Measurements from ENCODE around the gene MAP6. TPM values are rescaled to one million over a fixed set of nuclear protein-coding genes. Genes with fewer than 3 reads are reported as not detected.

MAP6 gene
- total and polyA plus RNA-seq, 9 of the 15 experiments (the other 6 are each of a cell fraction or from before 2014, with no cell fraction given), result not detected

- peak; percentile 40; the same call in 1 of the 2 replicates for TF ChIP-seq C11orf30 (IDR thresholded peaks at IDR 0.05; ENCODE audit: low read depth)
- no peak for TF ChIP-seq CREM (IDR thresholded peaks at IDR 0.05; ENCODE audit: low read depth)
- peak in 1 of 2 experiments; percentile 14 for TF ChIP-seq E2F6 (IDR thresholded peaks at IDR 0.05; ENCODE audit: borderline replicate concordance in 1 of 2, extremely low read depth in 1 of 2, insufficient read depth in 1 of 2, insufficient read length in 1 of 2, low read depth in 1 of 2, low read length in 1 of 2, poor library complexity in 1 of 2, severe bottlenecking in 1 of 2)
- TF ChIP-seq RCOR1 (IDR thresholded peaks at IDR 0.05; ENCODE audit: borderline replicate concordance in 1 of 2, low read depth in 2 of 2, low read length in 2 of 2), result peak in 1 of 2 experiments; percentile 21; a peak in 1 of 4 replicates
- TF ChIP-seq TBP (optimal IDR thresholded peaks at IDR 0.05; ENCODE audit: low read depth, low read length), result no peak
- TF ChIP-seq ZFP36 (IDR thresholded peaks at IDR 0.05; ENCODE audit: low read depth, low read length, partially characterized antibody), result peak; percentile 24
- TF ChIP-seq TARDBP (IDR thresholded peaks at IDR 0.05), result no peak
- TF ChIP-seq MAFK (IDR thresholded peaks at IDR 0.05; ENCODE audit: low read length), result 0 out of 2 replicates have a peak, but pooled peaks have one; percentile 22
- no peak for TF ChIP-seq HMBOX1 (IDR thresholded peaks at IDR 0.05)
- no peak for TF ChIP-seq STAG1 (CRISPR knock-in tag; IDR thresholded peaks at IDR 0.05; ENCODE audit: borderline replicate concordance)
- TF ChIP-seq NFE2 (IDR thresholded peaks at IDR 0.05; ENCODE audit: low read depth), result peak; percentile 58
- no peak for TF ChIP-seq TRIM25 (IDR thresholded peaks at IDR 0.05; ENCODE audit: borderline replicate concordance)
- TF ChIP-seq NFIC (IDR thresholded peaks at IDR 0.05), result peak; percentile 34
- Histone ChIP-seq H3K27ac (ENCODE audit: extremely low read depth, low read depth, low read length) (peak overlapping the region; percentile 82), H3K4me3 (no peak overlapping the region), H3K4me1 (replicated peaks in 1 of 2; ENCODE audit: control insufficient read depth in 2 of 2, insufficient read depth in 2 of 2, low read length in 2 of 2) (peaks cover 61% of the 10 kb centered on the region in 2 experiments), H3K9ac (ENCODE audit: insufficient read depth in 1 of 2, low read depth in 2 of 2, low read length in 2 of 2) (peak overlapping the region; percentile 41 to 65; a peak in 3 of 4 replicates), H3K36me3 (ENCODE audit: control insufficient read depth, insufficient read depth, low read length) (no peaks in the 10 kb centered on the region), H3K4me2 (ENCODE audit: insufficient read depth, low read length) (peak overlapping the region; percentile 71), H2AFZ (ENCODE audit: low read depth, low read length) (peak overlapping the region; percentile 84), H3K27me3 (ENCODE audit: control insufficient read depth in 2 of 2, insufficient read depth in 2 of 2, low read length in 2 of 2) (no peaks in the 10 kb centered on the region), H3K9me1 (ENCODE audit: control insufficient read depth, insufficient read depth, low read length) (no peaks in the 10 kb centered on the region), H4K20me1 (replicated peaks; ENCODE audit: control insufficient read depth, insufficient read depth, low read length) (no peaks in the 10 kb centered on the region), H3K79me2 (ENCODE audit: control insufficient read depth, insufficient read depth, low read length) (peaks cover 11% of the 10 kb centered on the region), H3K9me3 (replicated peaks; ENCODE audit: control insufficient read depth, insufficient read depth, low read depth, low read length) (no peaks in the 10 kb centered on the region)
- intact Hi-C loops (cut with micrococcal nuclease) (no loop called here), in situ Hi-C loops (cut with MboI) (no loop called here)
- ATAC-seq, result no peak
- BruUV-seq (replicated peaks), result no TSS peak
- peak in 2 of 4 experiments; percentile 51 to 62 for DNase-seq (ENCODE audit: extremely low read depth in 1 of 4, low spot score in 3 of 4)
- WGBS (ENCODE audit: insufficient coverage, low coverage, missing lambda C conversion rate), result 54% methylated on average over 11 of the region's 17 CpGs
- FAIRE-seq, result no peak
- CTCF ChIA-PET (ENCODE audit: low intra/inter-chr PET ratio), result no interaction called here
- POLR2A ChIA-PET, result interaction anchor here (0.6 to 10.5 kb wide), 5 partner anchors 9 to 172 kb away, joined by 3 to 115 read pairs (median 3); no protein-coding TSS in a partner anchor
These were observed 111.0 kb downstream of the MAP6 start for GRCh38 chr11:75557666-75558494.

All from K562 (cell line).